NCI-H226 (cell line): ENCODE results near the gene ZNF692.

Source experiments
- DNase-seq: peaks from one replicate; pipeline ENCODE4 v3.0.0-alpha.2; 2015

The ZNF692 gene

DNA sequence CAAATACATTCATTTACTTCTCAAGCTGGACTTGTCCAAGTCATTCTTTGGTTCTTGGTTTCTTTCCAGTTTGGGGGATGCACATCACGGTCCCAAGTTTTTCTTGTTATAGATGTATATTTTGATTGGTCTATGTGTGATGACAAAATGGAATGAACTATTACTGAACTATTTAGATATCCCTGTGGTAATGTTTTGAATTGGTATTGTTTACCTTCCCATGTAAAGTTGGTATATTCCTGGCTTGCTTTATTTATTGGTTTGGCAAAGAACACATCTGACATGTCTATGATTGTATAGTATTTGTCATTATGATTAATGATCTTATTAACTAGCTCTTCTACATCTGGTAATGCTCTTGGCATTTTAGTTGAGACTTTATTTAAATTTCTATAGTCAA lies 22.4 kb upstream of the ZNF692 start:
- DNase-seq = no peak

DNA sequence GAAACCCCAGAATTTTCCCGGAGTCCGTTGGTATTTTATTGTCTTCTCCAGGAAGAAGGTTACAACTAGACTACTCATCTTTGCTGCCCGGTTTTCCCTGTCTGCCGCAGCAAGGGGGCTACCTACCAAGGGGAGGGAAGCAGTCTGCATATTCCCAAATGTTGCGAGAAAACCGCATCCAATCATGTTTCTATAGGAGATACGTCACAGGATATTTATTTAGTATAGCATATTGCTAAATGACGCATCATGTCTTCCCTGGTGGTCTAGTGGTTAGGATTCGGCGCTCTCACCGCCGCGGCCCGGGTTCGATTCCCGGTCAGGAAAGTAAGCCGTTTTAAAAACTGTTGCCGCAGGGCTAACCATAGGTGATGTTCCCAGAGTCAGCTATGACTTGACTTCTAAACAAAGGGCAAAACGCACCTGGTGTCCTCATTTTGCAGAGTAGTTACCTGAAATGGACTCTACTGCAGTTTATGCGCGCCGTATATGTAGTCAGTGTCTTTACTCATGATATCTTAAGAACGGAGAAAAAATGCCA lies 15.2 kb upstream of the ZNF692 start:
- peak; percentile 79 for DNase-seq

DNA sequence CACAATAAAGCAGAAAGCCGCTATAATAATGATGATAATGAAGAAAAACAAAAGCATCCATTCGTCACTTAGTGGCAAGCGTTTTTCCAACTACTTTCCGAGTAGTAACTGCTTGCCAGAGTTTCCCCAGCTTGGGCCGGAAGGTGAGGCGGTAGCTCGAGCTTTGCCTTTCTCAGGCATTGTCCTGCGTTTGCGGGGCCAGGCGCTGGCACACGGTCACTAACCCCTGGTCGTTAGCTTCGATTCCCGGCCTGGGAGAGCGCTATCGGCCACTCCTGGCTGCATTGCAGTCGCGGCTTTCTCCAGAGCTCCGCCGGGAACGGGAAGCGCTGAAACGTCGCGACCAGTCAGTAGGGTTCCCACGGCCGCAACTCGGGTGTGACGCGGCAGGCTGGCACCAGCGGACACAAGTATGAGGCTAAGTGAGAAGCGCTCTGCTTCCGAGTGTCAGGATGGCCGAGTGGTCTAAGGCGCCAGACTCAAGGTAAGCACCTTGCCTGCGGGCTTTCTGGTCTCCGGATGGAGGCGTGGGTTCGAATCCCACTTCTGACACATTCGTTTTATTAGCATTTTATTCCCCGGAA lies 14.6 kb upstream of the ZNF692 start:
- peak; percentile 91 for DNase-seq

DNA sequence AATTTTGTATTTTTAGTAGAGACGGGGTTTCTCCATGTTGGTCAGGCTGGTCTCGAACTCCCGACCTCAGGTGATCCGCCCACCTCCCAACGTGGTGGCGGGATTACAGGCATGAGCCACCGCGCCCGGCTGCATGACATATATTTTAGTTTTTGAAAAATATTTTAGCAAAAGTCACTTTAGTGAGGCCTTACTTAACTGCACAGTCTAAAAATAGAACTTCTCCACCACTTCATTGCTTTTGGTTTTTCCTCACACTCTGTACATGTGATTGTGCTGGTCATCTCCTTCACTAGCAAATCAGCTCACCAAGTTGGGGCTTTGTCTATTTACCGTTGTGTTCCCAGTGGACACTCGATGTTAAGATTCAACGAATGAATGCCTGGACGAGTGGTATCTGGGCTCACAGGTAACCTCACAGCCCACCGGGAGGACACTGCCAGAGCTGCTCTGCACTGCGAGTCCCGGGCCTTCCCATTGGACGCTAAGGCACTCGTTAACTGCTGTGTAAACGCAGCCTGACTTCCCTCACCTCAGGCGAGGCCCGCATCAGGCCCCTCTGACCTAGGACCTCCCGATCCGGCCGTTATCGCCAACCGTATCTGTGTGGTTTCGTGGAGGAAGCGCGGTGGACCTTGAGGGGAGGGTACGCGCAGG lies 14.0 kb upstream of the ZNF692 start:
- DNase-seq = peak; percentile 56

DNA sequence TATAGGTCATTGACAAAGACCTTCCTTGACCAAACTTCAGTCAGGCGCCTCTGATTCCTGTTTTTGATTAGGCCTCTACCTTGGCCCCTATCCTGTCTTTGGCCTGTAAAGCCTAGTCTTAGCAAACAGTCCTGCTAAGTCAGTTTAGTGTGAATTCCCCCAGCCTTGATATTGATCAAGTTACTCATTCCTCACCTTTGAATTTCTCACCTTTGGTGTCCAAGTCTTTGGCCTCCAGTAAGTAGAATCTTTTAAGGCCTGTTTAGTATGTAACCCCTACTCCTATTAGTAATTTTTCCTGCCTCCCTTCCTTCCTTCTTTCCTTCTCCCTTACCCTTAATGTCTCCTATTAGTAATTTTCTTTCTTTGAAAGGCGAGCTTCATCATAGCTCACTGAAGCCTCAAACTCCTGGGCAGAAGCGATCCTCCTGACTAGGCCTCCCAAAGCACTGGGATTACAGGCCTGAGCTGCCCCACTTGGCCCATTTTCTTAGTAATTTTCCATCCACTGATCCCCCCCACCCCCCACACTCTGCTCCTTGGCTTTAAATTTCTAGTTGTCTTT lies 13.0 kb upstream of the ZNF692 start:
- DNase-seq = no peak

DNA sequence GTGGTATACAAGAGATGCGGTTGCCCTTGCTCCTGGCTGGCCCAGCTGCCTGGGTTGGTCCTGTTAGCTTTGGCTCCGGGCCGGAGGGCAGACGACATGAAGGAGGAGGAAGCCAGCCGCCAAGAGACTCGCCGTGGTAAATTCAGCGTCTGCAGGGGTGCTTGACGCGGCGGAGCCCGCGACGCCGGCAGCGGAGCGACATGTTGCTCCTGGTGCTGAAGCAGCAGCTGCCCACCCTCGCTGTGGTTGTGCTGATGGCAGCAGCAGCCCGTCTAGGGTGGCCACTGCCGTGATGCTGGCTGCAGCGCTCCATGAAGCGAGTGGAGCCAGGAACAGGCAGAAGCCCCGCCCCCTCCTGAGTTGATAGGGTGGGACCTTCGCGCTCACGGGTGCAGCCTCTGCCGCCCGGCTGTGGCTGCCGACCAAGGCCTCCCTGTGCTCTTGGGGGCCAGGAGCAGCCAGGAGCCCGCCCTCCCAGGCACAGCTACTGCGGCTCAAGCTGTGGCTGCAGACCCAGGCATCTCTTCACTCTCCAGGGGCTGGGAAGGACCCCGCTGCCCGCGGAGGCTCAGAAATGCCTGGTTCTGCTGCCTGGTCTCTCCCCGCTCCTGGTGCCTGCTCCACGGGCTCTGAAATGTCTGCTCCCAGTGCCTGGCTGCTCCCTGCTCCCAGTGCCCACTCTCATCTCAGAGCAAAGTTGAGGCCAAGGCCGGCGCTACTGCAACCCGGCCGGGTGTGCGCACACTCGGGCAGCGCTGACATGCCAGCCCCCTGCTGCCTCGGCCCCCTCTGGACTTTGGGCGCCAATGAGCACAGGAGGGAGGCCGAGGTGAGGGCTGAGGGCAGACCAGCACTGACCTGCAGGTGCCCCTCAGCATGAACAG lies 4.4 kb upstream of the ZNF692 start:
- peak; percentile 14 for DNase-seq

DNA sequence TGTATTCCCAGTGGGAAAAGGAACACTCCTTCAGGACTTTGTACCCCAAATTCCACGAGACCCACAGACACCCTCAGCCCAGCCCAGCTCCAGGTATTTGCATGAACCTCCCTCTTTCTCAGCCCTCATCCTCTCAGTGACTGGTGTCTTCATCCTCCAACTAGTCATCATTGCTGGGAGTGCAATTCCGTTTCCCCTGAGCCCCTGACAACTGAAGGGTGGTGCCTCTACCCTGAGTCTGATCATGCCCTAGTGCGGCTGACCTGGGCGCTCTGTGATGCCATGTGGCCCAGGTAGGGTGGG lies 3.8 kb upstream of the ZNF692 start:
- DNase-seq = no peak

DNA sequence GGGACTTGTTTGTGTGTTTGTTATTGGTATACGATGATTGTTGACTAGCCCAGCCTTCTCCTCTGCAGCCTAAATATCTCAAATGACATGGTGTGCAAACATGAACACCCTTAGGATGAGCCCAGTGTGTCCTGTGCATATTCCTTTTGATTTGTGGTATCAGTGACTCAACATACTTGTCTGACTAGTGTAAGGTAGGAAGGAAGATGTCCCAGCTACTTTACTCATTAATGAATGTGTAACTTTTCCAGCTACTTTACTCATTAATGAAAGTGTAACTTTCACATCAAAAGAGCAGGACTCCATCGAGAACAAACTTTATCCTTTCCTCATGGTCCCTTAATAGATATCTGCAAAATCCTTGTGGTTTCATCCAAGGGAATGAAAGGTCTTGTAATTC lies 2.7 kb upstream of the ZNF692 start:
- DNase-seq = no peak

DNA sequence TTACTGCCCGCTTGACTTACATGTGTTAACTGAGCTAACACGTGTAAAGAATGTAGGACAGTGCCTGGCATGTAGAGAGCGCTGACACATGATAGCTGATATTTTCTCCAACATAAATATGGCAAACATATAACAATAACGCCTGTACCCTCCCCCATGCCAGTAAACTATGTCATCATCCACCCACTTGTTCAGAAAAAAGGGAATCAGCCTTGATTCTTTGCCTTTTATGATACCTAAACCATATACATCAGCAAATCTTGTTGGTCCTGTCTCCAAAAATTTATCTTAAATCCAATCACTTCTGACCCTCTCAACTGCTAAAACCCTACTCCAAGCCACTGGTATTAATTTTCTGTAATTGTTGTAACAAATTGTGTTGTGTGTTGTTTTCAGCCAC lies 1.1 kb upstream of the ZNF692 start:
- DNase-seq = no peak

DNA sequence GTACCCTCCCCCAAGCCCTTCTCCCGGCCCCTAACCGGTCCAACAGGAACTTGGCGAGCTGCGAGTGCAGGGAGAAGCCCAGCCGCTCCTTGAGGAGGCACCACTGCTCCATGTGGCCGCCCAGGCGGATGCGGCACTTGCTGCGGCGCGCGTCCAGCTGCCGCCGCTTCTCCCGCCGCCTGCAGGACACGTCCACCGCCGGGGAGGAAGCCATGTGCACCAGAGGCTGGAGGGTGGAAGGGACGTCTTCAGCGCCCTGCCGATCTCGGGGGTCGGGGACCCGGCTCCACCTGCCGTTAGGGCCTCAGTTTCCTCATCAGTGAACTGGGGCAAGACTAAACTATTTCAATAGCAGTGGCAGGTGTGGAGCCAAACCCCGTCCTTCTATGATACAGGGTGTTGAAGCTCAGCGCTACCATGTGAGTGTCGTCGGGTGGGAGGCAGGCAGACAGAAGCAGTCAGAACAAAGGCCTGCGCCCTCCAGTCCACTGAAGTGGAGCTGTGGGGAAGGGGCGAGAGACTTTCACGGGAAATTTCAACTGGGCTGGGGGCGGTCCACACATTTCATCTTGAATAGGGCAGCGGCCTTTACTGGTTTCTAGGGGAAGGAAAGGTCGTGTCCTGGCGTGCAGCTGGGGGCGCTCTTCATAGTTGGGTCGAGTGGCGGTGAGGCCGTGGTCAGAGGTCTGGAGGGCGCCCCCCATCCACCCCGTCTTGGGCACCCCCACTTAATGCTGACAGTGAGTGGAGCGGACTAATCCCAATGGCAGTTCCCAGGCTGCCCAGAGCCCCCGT lies 592 bp downstream of the ZNF692 start:
- no peak for DNase-seq

DNA sequence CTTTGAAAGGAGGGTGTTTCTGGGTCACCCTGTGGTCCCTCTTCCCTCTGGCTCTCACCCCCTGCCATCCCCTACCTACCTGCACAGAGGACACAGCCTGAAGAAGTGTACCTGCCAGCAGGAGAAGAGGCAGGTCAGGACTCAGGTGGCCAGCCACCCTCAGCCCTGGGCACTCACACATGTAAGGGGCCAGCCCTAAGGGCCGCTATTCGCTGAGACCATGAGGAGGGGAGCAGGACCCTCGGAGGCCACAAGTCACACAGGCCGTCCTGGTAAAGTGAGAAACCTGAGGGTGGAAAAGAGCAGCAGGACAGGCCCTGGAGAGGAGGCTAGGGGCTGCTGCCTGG lies 1.2 kb downstream of the ZNF692 start:
- DNase-seq = no peak

DNA sequence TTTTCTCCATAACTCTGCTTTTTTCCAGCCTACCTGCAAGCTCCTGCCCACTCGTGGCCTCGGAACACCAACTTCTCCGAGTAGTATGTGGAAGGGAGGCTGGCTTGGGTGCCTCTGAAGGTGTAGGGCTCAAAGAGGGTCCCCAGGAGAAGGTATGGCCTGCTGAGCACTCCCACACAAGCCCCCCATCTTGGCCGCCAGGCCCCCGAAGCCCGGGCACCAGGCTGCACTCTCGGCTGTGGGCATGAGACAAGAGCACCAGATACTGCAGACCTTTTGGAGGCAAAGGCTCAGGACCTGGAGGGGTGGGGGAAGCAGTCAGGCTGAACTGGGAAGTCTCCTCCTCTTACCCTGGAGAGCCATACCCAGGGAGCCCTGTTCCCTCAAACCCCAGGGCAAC lies 1.7 kb downstream of the ZNF692 start:
- DNase-seq = no peak

DNA sequence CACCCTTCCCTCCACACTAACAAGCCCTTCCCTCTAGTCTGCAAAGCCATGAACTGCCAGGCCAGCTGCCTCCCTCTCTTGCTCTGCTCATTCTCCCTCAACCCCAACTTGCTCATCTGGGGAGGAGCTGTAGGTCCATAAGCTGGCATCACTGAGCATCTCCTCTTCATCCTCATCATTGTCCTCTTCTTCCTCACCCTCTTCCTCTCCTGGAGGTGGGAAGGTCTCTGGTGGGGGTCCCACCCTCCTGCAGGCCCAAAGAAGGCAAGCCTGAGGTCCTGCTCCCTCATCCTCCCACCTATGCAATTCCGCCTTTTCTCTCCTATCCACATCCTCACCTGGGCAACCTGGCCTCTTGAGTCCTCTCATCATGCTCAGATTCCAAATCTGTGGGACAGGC lies 2.7 kb downstream of the ZNF692 start:
- DNase-seq = no peak

DNA sequence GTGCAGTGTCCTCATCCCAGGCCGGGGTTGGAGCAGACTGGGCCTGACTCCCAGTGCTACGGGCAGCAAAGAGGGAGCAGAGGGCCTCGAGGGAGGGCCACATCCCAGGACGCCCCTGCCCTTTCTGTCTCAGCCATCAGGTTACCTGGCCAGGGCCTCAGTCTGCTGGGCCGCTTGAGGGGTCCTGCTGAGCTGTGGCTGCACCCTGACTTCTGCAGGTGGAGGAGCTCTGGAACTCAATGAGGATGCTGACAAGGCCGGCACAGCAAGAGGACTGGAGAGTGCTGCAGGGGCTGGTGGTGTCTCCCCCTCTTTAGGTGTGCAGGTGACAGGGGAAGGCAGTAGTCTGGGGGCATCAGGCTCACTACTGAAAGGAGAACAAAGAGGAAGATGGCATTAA lies 3.3 kb downstream of the ZNF692 start:
- DNase-seq = no peak

DNA sequence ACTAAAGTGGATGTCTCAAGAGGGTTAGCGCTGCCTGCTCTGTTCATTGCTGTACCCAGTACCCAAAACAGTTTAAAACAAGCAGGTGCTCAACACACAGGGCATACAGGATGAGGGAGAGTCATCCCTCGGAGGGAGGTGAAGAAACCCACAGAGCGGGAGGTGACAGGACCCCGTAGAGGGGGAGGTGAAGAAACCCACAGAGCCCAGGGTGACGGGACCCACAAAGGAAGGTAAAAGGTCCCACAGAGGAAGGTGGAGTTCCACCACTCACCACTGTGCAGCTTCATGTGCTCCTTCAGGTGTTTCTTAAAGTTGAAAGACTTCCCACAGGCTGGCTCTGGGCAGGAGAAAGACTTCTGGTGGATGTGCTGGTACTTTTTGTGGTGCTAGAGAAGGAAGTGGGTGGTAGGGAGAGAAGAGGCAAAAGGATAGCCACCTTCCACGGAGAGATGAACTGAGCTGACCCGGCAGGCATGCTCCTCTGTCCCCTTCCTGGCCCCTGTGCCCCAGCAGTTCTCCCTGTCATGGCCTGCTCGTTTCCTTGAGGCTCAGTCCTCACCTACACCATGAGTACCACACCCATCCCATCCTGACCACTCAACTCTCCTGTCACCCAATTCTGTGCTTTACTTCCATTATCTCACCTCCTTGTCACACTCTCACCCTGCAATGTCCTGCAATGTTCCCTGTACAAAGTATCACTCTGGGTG lies 5.1 kb downstream of the ZNF692 start:
- no peak for DNase-seq

DNA sequence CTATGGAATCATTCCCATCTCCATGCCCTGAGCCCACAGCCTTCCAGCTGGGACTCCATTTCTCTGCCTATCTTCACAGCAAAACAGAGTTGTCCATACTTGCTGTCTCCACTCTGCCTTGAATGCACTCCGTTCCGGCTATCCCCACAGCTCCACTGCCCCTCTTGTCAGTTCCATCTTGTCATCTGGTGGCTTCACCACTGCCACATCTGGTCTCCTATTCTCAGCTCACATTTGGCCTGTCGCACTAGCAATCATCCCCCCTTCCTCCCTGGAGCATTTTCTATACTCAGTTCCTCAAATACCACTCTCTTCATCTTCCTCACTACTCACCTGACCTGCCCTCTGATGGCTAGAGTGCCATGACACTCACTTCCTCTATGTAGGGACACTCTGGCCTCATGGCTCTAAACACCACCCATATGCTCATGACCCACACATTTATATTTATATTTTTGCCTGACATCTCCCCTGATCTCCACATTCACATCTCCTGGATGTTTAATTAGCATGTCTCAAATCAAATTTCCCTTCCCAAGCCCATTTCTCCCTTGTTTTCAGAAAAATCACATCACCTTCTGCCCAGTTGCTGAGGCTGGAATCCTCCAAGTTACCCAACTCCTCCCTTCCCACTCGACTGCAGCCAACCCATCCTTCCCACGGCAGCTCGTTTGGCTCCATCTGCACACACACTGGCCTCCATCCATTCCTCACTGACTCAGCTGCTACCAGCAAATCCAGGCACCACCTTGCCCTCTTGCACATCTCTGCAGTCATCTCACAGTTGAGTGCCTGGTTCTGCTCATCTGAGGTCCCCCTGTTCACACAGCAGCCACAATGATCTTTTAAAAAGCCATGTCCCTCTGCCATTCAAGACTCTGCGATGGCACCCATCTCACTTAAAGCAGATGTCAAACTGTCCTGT lies 6.1 kb downstream of the ZNF692 start:
- DNase-seq = no peak

DNA sequence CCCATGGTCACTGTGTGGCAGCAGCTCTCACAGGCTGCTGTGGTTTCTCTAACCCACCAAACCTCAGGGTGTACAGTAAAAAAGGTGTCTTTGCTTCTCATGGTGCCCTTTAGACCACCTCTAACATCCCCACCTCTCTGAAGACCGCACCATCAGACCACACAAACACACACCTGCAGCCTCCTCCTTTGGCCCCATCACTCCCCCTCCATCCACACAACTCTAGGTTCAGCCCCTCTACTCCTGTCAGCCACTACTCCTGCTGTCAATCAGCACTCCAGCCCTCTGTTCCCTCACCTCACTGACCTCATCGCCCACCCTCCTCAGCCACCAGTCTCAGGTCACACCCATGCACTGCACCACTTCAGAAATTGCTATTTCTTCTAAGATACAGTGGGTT lies 7.5 kb downstream of the ZNF692 start:
- DNase-seq = no peak

DNA sequence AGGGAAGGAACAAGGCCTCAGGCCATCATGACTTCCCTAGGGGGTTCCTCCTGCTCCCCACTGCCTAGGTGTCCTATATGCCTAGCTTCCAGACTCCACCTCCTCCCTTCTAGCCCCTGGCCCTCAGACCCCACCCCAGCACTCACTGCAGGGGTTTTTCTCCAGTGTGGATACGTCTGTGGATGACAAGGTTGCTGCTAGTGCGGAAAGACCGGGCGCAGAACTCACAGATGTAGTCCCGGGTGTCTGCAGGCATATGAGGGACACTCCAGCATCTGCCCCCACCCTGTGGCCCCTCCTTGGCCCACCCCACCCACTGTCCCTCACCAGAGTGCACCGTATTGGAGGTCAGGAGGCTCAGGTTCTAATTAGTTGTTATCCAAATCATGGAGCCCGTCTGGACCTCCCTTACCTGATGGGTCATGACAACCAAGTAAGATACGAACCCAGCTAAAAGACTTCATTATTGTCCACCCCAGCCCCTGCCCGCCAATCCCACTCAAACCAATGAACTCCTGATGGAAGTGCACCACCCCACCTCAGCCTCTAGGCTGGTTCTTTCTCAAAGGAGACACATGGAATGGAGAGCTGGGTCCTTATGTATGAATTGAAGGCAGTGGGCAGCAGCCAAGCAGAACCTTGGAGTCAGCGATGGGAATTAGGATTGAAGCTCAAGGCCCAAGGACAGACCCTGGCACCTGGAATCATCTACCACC lies 8.2 kb downstream of the ZNF692 start:
- no peak for DNase-seq

DNA sequence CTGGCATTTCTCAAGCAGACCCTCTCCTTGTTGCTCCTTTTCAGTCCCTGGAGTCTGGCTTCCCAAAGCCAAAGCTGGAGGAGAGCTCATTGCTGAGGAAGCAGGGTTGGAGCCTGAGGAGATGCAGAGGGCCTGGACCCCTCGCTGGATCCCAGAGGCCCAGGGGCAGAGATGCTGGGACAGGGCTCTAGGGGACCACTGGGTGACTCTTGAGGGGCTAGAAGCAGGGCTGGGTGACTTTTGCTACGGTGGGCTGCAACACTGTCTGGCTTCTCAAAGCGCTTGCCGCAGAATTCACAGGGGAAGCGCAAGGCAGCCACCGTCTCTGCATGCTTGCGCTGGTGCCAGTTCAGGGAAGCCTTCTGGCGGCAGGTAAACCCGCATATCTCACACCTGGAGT lies 8.8 kb downstream of the ZNF692 start:
- DNase-seq = no peak

DNA sequence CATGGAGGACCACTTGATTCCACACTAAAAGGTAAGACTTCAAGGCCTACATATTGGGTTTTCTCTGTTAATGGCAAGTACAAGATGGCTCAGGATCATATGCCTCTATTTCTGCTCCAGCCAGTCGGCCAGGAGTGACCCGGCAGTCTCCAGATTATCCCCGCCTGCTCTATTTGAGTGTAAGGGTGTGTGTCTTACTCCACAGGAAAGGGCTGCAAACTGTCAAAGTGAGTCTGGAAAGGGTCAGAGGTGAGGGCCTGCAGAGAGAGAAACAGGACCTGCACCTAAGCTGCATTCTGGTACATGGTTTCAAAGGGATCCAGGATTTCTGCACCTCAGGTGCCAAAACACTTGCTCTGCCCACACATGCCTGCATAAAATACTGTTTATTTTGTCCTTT lies 9.2 kb downstream of the ZNF692 start:
- no peak for DNase-seq

DNA sequence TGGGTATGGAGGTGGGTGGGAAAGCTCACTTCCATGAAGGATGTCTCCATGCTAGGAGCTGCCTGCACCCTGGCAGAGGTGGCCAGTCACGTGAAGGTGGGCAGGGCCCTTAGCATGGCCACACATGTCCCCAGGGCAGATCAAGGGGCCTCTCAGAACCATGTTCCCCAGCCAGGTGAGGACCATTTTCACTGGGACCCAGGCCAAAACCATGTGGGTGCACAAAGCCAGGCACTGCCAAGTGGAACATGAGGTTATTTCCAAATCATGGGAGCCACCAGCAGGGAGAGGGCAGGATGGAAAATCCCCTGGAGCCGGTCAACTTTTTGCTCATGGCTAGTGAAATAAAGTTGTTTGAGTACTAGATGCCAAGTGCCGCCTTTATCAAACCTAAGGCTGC lies 9.7 kb downstream of the ZNF692 start:
- DNase-seq = no peak
